Renal cortex interstitium (tissue), 11 donors: ENCODE measurements around the gene RAPGEF1. TPM values are rescaled to one million over a fixed set of nuclear protein-coding genes. Genes with fewer than 3 reads are reported as not detected.

ENCODE experiments used
- DNase-seq, 11 donors: peaks; one replicate each; pipeline ENCODE4 v3.0.0-alpha.2; 2013; ENCODE audit warnings: low read depth in 9 of 11, low spot score in 4 of 11; ENCODE audit errors: extremely low read depth in 1 of 11
- polyA plus RNA-seq, 3 donors: library from polyadenylated mRNA; unstranded; fragments of 120-200 nt; gene quantifications; one replicate each; pipeline ENCODE4 v1.2.1, GENCODE V29; 2013; ENCODE audit not compliant: insufficient read length in 3 of 3

The RAPGEF1 gene
- polyA plus RNA-seq, 3 donors, result 39.7 to 44.1 (median 40.3) TPM

GRCh38 chr9:131734165-131734610 lies 5.7 kb downstream of the RAPGEF1 start:
- no peak for DNase-seq

- no peak for DNase-seq
Measured at GRCh38 chr9:131733541-131734061, 6.3 kb downstream of the RAPGEF1 start.

GRCh38 chr9:131732636-131733289 lies 7.1 kb downstream of the RAPGEF1 start:
- DNase-seq, result no peak

GRCh38 chr9:131732061-131732526 lies 7.8 kb downstream of the RAPGEF1 start:
- no peak for DNase-seq

- DNase-seq, result no peak
Measured at GRCh38 chr9:131731644-131732043, 8.2 kb downstream of the RAPGEF1 start.

GRCh38 chr9:131731237-131731636 lies 8.6 kb downstream of the RAPGEF1 start:
- no peak for DNase-seq

- DNase-seq, result no peak
Measured at GRCh38 chr9:131728961-131729360, 10.9 kb downstream of the RAPGEF1 start.

GRCh38 chr9:131728546-131728910 lies 11.3 kb downstream of the RAPGEF1 start:
- no peak for DNase-seq

GRCh38 chr9:131727795-131728545 lies 11.9 kb downstream of the RAPGEF1 start:
- DNase-seq, result no peak

GRCh38 chr9:131727184-131727759 lies 12.6 kb downstream of the RAPGEF1 start:
- no peak for DNase-seq

- DNase-seq, result no peak
Measured at GRCh38 chr9:131724683-131725082, 15.2 kb downstream of the RAPGEF1 start.

GRCh38 chr9:131723632-131724031 lies 16.2 kb downstream of the RAPGEF1 start:
- DNase-seq, result no peak

GRCh38 chr9:131722255-131722654 lies 17.6 kb downstream of the RAPGEF1 start:
- no peak for DNase-seq

- peak in 1 of 11 donors; percentile 51 for DNase-seq
Measured at GRCh38 chr9:131721076-131721475, 18.8 kb downstream of the RAPGEF1 start.

GRCh38 chr9:131720330-131720729 lies 19.5 kb downstream of the RAPGEF1 start:
- DNase-seq, result no peak

GRCh38 chr9:131719262-131719908 lies 20.5 kb downstream of the RAPGEF1 start:
- no peak for DNase-seq

- no peak for DNase-seq
Measured at GRCh38 chr9:131717719-131718460, 22.0 kb downstream of the RAPGEF1 start.

GRCh38 chr9:131715906-131716305 lies 24.0 kb downstream of the RAPGEF1 start:
- DNase-seq, result no peak

- no peak for DNase-seq
Measured at GRCh38 chr9:131714821-131715220, 25.1 kb downstream of the RAPGEF1 start.
